ENCODE measurements around the gene MRPL27.
A peak's percentile ranks its signal among the peaks of the same experiment; 100 is the strongest.

- TF ChIP-seq POLR2AphosphoS5 (IDR thresholded peaks at IDR 0.05; ENCODE audit: low read depth) (0 out of 2 replicates have a peak, but pooled peaks have one; percentile 9), REST (IDR thresholded peaks at IDR 0.05; ENCODE audit: insufficient replicate concordance, low read depth) (no peak), SPI1 (IDR thresholded peaks at IDR 0.05; ENCODE audit: borderline replicate concordance, low read depth) (no peak), CTCF (IDR thresholded peaks at IDR 0.05; ENCODE audit: insufficient read depth, low read length) (no peak)
Measured at GRCh38 chr17:50352693-50353599, 20.0 kb downstream of the MRPL27 start.
